Measurements from ENCODE around the gene MAP1LC3B. TPM values are rescaled to one million over a fixed set of nuclear protein-coding genes. Genes with fewer than 3 reads are reported as not detected.

MAP1LC3B gene
- total and polyA plus RNA-seq, 12 donors = 47.0 to 161 (median 125) TPM

GRCh38 chr16:87343753-87344050 is 48.4 kb upstream of the MAP1LC3B start:
- H3K4me1 ChIP-seq = peaks cover 0 to 25% (median 11%) of the 10 kb centered on the region in 9 donors
- WGBS, 2 donors = 88% methylated on average over 11 of the region's 11 CpGs
- no peak for TF ChIP-seq CTCF (IDR thresholded peaks at IDR 0.05)
- H3K36me3 ChIP-seq = peaks cover 0 to 83% (median 46%) of the 10 kb centered on the region in 9 donors
- H3K4me3 ChIP-seq = no peak overlapping the region
- no peaks in the 10 kb centered on the region for H3K9me3 ChIP-seq
- DNase-seq (no peak), ATAC-seq (no peak)
- intact Hi-C loops (cut with DNase I) = no loop called here
- H3K27me3 ChIP-seq = no peaks in the 10 kb centered on the region
- H3K27ac ChIP-seq = peak overlapping the region in 2 of 10 donors; percentile 65 to 70

- DNase-seq (peak in 1 of 2 donors; percentile 11), ATAC-seq (peak in 4 of 8 donors; percentile 7 to 45 (median 25))
- Histone ChIP-seq H3K36me3 (peaks cover 0 to 83% (median 39%) of the 10 kb centered on the region in 9 donors), H3K9me3 (no peaks in the 10 kb centered on the region), H3K27me3 (no peaks in the 10 kb centered on the region), H3K27ac (peak overlapping the region in 8 of 10 donors; percentile 48 to 70 (median 52)), H3K4me1 (peaks cover 0 to 25% (median 11%) of the 10 kb centered on the region in 9 donors), H3K4me3 (peak overlapping the region in 1 of 10 donors; percentile 8)
- intact Hi-C loops (cut with DNase I) = no loop called here
- WGBS, 2 donors = 83 to 88% methylated on average over 33 to 34 of the region's 34 CpGs
- no peak for TF ChIP-seq CTCF (IDR thresholded peaks at IDR 0.05)
These were observed 47.8 kb upstream of the MAP1LC3B start for GRCh38 chr16:87344165-87344930.

GRCh38 chr16:87344931-87345631 is 47.1 kb upstream of the MAP1LC3B start:
- peak in 1 of 2 donors; percentile 48 for DNase-seq
- Histone ChIP-seq H3K27ac (peak overlapping the region in 9 of 10 donors; percentile 31 to 70 (median 52)), H3K36me3 (peaks cover 0 to 81% (median 32%) of the 10 kb centered on the region in 9 donors), H3K4me3 (peak overlapping the region in 1 of 10 donors; percentile 8), H3K4me1 (peaks cover 0 to 25% (median 11%) of the 10 kb centered on the region in 9 donors), H3K9me3 (no peaks in the 10 kb centered on the region), H3K27me3 (no peaks in the 10 kb centered on the region)
- TF ChIP-seq CTCF (IDR thresholded peaks at IDR 0.05) = no peak
- 57 to 60% methylated on average over 14 to 17 of the region's 17 CpGs for WGBS, 2 donors
- intact Hi-C loops (cut with DNase I) = no loop called here
- ATAC-seq = peak; percentile 36 to 64 (median 50)

- Histone ChIP-seq H3K27me3 (no peaks in the 10 kb centered on the region), H3K27ac (peak overlapping the region in 9 of 10 donors; percentile 13 to 66 (median 42)), H3K9me3 (no peaks in the 10 kb centered on the region), H3K36me3 (peaks cover 0 to 80% (median 28%) of the 10 kb centered on the region in 9 donors), H3K4me1 (peaks cover 0 to 27% (median 11%) of the 10 kb centered on the region in 9 donors), H3K4me3 (no peak overlapping the region)
- ATAC-seq (no peak), DNase-seq (peak in 1 of 2 donors; percentile 6)
- no peak for TF ChIP-seq CTCF (IDR thresholded peaks at IDR 0.05)
- intact Hi-C loops (cut with DNase I) = no loop called here
- 93 to 95% methylated on average over 28 of the region's 28 CpGs for whole genome bisulfite sequencing, 2 donors
These were observed 46.3 kb upstream of the MAP1LC3B start for GRCh38 chr16:87345726-87346424.
